Dermis microvascular lymphatic vessel endothelial cell (primary cell): ENCODE results near the gene MATN1. TPM values are rescaled to one million over a fixed set of nuclear protein-coding genes. Genes with fewer than 3 reads are reported as not detected.

ENCODE experiments used
- DNase-seq, 2 donors: peaks; one replicate each; pipeline versions ENCODE4 v3.0.0 to v3.0.0-alpha.2; 2010; ENCODE audit warnings: low read depth in 2 of 2
- total RNA-seq: library from RNA; depleted of rRNA; stranded (reverse); fragments of >200 nt; gene quantifications from 2 replicates; pipeline ENCODE4 v1.2.1, GENCODE V29; 2014

Gene MATN1
- total RNA-seq, 1 donor from 2014 or later: under 0.01 TPM

DNA sequence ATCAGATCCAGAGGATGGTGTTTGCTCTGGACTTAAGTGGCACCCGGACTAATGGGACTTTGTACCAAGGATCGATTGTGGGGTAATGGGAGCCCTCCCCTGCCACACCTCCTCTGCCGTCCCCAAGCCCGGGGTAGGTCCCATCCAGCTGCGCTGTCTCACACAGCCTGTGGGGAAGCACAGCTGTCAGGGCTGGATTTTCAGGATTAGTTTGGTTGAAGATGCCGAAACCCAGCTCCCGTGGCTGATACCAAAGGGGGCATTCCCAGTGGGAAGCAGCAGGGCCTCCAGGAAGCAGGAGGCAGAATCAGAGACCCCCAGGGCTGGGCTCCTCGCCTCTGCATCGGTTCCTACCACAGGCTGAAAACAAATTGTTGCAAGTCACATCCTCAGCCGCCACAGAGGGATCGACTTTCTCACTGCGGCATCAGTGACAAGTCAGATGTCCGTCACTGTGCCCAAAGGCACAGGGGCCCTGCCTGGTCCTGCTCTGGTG lies 59.7 kb downstream of the MATN1 start:
- no peak for DNase-seq

- DNase-seq: no peak
These were observed 61.0 kb downstream of the MATN1 start for GRCh38 chr1:30662291-30662840.

DNA sequence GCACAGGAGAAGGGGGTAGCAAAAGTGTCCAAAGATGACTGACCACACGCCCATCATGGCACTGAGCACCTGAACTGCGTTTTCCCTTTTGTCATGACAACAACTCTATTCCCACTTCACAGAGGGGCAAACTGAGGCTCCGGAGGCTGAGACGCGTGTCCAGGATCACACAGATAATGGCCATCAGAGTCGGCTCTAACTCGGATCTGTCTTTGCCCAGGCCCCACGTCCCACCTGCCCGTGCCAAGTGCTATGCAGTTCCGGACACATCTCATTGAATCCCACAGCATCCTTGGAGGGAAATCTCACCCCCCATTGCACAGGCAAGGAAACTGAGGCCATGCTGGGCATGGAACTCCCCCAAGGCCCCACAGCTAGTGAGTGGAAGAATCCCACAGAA lies 62.1 kb downstream of the MATN1 start:
- no peak for DNase-seq

Other genes starting within 250 kb of the MATN1 start
- 28.6 and 69.4 TPM in 2 replicates for gene LAPTM5, start 34.2 kb upstream of the MATN1 start, total RNA-seq
- gene SDC3, start 185.2 kb upstream of the MATN1 start, total RNA-seq: 20.3 and 58.0 TPM in 2 replicates